Retinal pigment epithelial cell (primary cell): ENCODE measurements around the gene GSTT2B.
"Not testable (repeated sequence)": the region's sequence is repeated elsewhere in the genome, so short reads cannot be mapped to it uniquely, and the experiment has no call there.

Experiments
- DNase-seq: peaks from one replicate; pipeline ENCODE4 v3.0.0-alpha.2; 2010; ENCODE audit warnings: low read depth
- H3K4me3 ChIP-seq: 2 replicates; pipeline ENCODE4 v1.5.1; 2011; ENCODE audit warnings: mild to moderate bottlenecking, low read length, control low read depth, moderate library complexity
- CTCF ChIP-seq: conservative IDR thresholded peaks from 2 replicates; pipeline ENCODE4 v1.5.1; 2011; ENCODE audit warnings: low read depth, low read length, control low read depth, inconsistent platforms

Gene GSTT2B

GRCh38 chr22:24006914-24007214, 45.9 kb upstream of the GSTT2B start:
- no peak for TF ChIP-seq CTCF
- no peak overlapping the region for H3K4me3 ChIP-seq
- no peak for DNase-seq

- no peak for DNase-seq
- no peak for TF ChIP-seq CTCF
- no peak overlapping the region for H3K4me3 ChIP-seq
Measured at GRCh38 chr22:24006207-24006913, 45.4 kb upstream of the GSTT2B start.

GRCh38 chr22:24005201-24005600, 44.2 kb upstream of the GSTT2B start, which contains the start of gene GSTT4:
TSS of gene GSTT4 (minus strand) at chr22:24005453. CDS start at chr22:24005356, 97 bp downstream.
- no peak within 1 kb of the TSS for H3K4me3 ChIP-seq
- TF ChIP-seq CTCF: no peak
- peak; percentile 31 for DNase-seq

- H3K4me3 ChIP-seq: no peak overlapping the region
- no peak for TF ChIP-seq CTCF
- DNase-seq: no peak
Measured at GRCh38 chr22:24003887-24004286, 42.9 kb upstream of the GSTT2B start.

GRCh38 chr22:24002851-24003250, 41.9 kb upstream of the GSTT2B start:
- DNase-seq: no peak
- H3K4me3 ChIP-seq: no peak overlapping the region

GRCh38 chr22:24002272-24002671, 41.3 kb upstream of the GSTT2B start:
- DNase-seq: no peak
- H3K4me3 ChIP-seq: no peak overlapping the region
- no peak for TF ChIP-seq CTCF

More at GRCh38 chr22:24002851-24003250, 41.9 kb upstream of the GSTT2B start:
- no peak for TF ChIP-seq CTCF

- no peak for DNase-seq
- no peak overlapping the region for H3K4me3 ChIP-seq
- no peak for TF ChIP-seq CTCF
Measured at GRCh38 chr22:24001314-24001713, 40.3 kb upstream of the GSTT2B start.

GRCh38 chr22:23999779-24000178, 38.8 kb upstream of the GSTT2B start:
- not testable (repeated sequence) for H3K4me3 ChIP-seq, DNase-seq
